Muscle layer of duodenum (tissue), 2 donors: Measurements from ENCODE around the gene BDH1.
"Not testable (repeated sequence)": the region's sequence is repeated elsewhere in the genome, so short reads cannot be mapped to it uniquely, and the experiment has no call there.

Experiments used
- H3K27ac ChIP-seq: one replicate; pipeline ENCODE4 v1.7.0; 2013; ENCODE audit warnings: mild to moderate bottlenecking, low read length
- H3K27me3 ChIP-seq: one replicate; pipeline ENCODE4 v1.7.0; 2013; ENCODE audit warnings: low read depth, mild to moderate bottlenecking, control low read depth, low read length
- H3K36me3 ChIP-seq, 2 donors: one replicate each; pipeline ENCODE4 v1.7.0; 2013; ENCODE audit warnings: low read length in 2 of 2, control low read depth in 1 of 2, mild to moderate bottlenecking in 1 of 2; ENCODE audit not compliant: insufficient read depth in 2 of 2, control insufficient read depth in 1 of 2
- H3K4me1 ChIP-seq, 2 donors: one replicate each; pipeline ENCODE4 v1.7.0; 2013; ENCODE audit warnings: low read length in 2 of 2, mild to moderate bottlenecking in 2 of 2, control low read depth in 1 of 2, moderate library complexity in 1 of 2; ENCODE audit not compliant: insufficient read depth in 2 of 2, control insufficient read depth in 1 of 2
- H3K4me3 ChIP-seq, 2 donors: one replicate each; pipeline ENCODE4 v1.7.0; 2013; ENCODE audit warnings: low read length in 2 of 2, low read depth in 1 of 2, mild to moderate bottlenecking in 1 of 2
- H3K9me3 ChIP-seq, 2 donors: one replicate each; pipeline ENCODE4 v1.7.0; 2013; ENCODE audit warnings: low read length in 2 of 2, control low read depth in 1 of 2, mild to moderate bottlenecking in 1 of 2; ENCODE audit not compliant: control insufficient read depth in 1 of 2
- donor health status: healthy.

BDH1 gene, protein sequence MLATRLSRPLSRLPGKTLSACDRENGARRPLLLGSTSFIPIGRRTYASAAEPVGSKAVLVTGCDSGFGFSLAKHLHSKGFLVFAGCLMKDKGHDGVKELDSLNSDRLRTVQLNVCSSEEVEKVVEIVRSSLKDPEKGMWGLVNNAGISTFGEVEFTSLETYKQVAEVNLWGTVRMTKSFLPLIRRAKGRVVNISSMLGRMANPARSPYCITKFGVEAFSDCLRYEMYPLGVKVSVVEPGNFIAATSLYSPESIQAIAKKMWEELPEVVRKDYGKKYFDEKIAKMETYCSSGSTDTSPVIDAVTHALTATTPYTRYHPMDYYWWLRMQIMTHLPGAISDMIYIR

DNA sequence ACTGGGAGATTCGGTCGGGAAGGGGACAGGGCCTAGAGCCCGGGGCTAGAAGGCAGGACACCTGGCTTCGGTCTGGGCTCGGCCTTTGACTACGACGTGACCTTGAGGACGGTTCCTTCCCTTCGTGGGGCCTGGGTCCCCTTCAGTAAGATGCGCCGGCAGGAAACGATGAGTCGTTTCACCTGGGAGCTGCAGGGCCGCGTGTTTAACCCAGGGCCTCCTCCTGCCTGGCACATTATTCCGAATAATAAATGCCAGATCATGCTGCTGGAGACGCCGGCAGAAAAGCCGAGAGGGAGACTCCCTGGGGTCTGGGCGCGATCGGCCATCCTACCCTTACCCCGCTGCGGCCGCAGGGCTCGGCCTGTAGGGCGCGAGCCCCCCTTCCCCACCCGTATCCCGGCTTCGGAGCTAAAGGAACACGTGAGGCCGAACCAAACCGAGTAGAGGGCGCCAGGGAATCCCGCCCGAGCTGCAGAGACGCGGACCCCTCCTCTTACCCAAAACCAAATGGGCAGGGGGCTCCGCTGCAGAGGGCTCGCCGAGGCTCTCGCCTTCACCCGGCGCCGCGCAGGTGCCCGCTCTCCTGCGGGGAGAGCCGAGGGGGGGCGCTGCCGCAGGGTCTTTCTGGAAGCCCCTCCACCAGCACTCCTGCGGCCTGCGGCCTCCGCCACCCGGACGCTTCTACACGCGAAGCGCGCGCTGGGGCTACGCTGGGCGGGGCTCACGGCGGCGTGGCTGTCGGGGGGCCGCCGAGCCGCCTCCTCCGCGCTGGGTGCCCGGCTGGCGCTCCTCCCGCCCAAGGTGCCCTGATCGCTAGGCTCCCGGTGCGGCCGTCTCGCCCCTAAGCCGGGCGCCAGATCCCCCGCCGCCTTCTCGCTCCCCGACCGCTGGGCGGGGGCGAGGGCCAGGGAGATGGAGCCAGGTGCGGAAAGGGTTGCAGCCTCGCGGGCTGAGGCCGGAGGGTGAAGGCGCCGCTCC lies at the start of gene BDH1:
TSS of gene BDH1 (minus strand) at position 688 of the 981 bp plus-strand sequence. CDS start 9,525 bp downstream, outside the sequence.
- peaks cover 5 to 14% of the 10 kb centered on the region in 2 donors for H3K4me1 ChIP-seq
- H3K27ac ChIP-seq = peak within 1 kb of the TSS; percentile 87
- no peaks in the 10 kb centered on the region for H3K9me3 ChIP-seq
- no peaks in the 10 kb centered on the region for H3K36me3 ChIP-seq
- H3K27me3 ChIP-seq = no peaks in the 10 kb centered on the region
- peak within 1 kb of the TSS; percentile 84 to 88 for H3K4me3 ChIP-seq

DNA sequence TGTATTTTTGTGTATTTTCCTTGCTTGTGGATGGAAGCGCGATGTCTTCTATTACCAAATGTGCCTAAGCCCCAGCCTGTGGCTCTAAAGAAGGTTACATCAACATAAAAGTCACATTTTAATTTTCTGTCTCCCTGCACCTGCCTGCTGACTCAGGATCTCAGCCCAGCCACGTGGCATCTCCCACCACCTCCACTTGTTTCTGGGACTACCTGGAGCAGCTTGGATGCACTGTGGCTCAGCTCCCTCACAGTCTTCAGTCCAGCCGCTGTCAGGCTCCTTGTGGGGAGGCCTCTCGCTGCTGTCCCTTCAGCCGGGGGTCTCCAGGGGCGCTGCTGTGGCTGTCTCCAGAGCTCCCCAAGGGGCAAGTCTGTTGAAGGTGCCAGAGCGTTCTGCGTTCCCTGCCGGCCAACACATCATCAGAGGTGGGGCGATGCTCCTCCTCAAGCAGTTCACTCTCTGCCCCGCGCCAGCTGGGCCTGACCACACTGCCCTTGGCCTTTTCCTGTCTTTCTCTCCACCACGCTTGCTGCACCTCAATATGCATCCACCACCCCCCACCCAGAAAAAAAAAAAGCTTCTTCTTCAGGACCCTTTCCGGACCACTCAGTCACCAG lies 47.7 kb upstream of the BDH1 start:
- H3K27ac ChIP-seq = no peak overlapping the region
- no peaks in the 10 kb centered on the region for H3K27me3 ChIP-seq
- no peak overlapping the region for H3K4me3 ChIP-seq
- peaks cover 3 to 9% of the 10 kb centered on the region in 2 donors for H3K4me1 ChIP-seq
- no peaks in the 10 kb centered on the region for H3K9me3 ChIP-seq
- H3K36me3 ChIP-seq = peaks cover 21% of the 10 kb centered on the region in 2 donors

DNA sequence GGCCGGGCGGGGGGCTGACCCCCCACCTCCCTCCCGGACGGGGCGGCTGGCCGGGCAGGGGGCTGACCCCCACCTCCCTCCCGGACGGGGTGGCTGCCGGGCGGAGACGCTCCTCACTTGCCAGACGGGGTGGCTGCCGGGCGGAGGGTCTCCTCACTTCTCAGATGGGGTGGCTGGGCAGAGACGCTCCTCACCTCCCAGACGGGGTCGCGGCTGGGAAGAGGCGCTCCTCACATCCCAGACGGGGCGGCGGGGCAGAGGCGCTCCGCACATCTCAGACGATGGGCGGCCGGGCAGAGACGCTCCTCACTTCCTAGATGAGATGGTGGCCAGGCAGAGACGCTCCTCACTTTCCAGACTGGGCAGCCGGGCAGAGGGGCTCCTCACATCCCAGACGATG lies 46.6 kb upstream of the BDH1 start:
- peaks cover 10% of the 10 kb centered on the region in 2 donors for H3K36me3 ChIP-seq
- H3K4me3 ChIP-seq, H3K9me3 ChIP-seq, H3K27ac ChIP-seq, H3K27me3 ChIP-seq, H3K4me1 ChIP-seq: not testable (repeated sequence)

DNA sequence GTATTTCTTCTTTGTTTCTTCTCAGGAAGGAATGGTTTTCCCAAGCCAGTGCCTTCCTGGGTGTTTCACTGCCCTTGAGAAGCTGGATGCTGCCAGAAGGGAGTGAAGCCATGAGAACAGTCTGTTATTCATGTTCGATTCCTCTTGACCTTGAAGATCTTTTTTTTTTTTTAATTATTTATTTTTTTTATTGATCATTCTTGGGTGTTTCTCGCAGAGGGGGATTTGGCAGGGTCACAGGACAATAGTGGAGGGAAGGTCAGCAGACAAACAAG lies 45.7 kb upstream of the BDH1 start:
- not testable (repeated sequence) for H3K4me3 ChIP-seq, H3K27ac ChIP-seq, H3K27me3 ChIP-seq

DNA sequence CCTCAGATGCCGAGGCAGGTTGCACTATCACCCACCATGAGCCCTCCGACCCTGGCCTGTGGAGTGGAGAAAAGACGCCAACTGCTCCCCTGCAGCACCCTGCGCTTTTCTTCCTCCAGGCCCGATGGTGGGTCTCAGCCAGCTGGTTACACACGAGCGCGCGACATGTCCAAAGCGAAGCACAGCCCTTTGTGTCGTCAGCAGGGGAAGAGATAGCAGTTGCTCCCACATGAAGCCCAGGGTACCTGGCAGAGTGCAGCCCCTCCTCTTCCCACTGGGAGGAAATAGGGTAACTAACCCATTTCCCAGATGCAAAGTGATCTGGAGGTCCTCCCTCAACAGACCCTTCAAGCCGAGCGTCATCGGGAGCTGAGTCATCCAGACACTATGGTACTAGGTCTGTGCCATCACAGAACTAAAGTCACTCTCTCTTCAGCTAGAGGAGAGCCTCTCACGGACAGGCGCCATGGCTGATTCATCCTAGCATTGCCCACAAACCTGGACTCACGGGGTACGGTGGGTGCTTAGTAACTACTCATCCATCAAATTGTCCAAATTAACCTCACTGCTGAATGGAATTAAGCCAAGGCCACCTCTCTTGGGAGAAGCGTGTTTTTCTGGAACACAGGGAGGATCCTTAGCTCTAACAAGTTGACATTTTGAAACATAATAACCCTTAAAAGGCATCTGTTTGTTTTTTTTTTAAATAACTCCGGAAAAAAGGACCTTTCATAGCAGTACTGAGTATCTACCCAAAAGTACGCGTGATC lies 45.2 kb upstream of the BDH1 start:
- H3K27ac ChIP-seq = no peak overlapping the region

More for the DNA sequence above, 45.7 kb upstream of the BDH1 start:
- H3K9me3 ChIP-seq, H3K36me3 ChIP-seq, H3K4me1 ChIP-seq: not testable (repeated sequence)

DNA sequence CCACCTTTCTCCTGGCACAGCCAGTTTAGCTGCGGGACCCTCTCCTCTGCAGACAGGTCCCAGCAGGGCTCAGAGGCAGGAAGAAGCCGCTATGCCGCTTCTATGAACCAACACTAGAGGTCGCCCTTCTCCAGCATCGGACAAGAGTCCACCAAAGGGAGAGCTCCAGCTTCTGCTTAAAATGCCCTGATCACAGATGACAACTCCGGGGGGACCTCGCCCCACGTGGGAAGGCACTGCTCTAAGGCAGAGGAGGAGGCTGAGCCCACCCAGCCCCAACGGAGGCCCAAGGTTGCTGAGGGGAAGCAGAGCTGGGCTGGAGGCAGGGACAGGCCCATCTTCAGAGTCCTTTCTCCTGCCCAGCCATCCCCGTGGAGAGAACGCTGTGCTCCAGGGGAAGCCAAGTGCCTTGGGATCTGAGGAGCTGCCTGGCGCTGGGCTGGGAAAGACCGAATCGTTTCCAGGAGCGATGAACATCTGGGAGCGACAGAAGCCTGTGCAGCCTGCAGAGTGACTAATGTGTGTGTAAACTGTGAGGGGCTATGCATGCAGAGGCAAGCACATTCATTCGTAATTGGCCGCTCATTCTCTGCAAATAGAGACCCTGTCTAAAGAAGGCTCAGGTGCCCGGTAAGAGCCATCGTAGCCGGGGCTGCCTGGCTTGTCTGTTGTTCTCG lies 43.5 kb upstream of the BDH1 start:
- H3K27me3 ChIP-seq = no peaks in the 10 kb centered on the region
- H3K4me1 ChIP-seq = peaks cover 3 to 9% of the 10 kb centered on the region in 2 donors
- H3K4me3 ChIP-seq = peak overlapping the region; percentile 22 to 33
- H3K27ac ChIP-seq = no peak overlapping the region
- H3K9me3 ChIP-seq = no peaks in the 10 kb centered on the region
- no peaks in the 10 kb centered on the region for H3K36me3 ChIP-seq

More for the DNA sequence above, 45.2 kb upstream of the BDH1 start:
- no peaks in the 10 kb centered on the region for H3K9me3 ChIP-seq
- no peak overlapping the region for H3K4me3 ChIP-seq
- H3K27me3 ChIP-seq = no peaks in the 10 kb centered on the region
- H3K4me1 ChIP-seq = peaks cover 3 to 9% of the 10 kb centered on the region in 2 donors
- H3K36me3 ChIP-seq = no peaks in the 10 kb centered on the region

DNA sequence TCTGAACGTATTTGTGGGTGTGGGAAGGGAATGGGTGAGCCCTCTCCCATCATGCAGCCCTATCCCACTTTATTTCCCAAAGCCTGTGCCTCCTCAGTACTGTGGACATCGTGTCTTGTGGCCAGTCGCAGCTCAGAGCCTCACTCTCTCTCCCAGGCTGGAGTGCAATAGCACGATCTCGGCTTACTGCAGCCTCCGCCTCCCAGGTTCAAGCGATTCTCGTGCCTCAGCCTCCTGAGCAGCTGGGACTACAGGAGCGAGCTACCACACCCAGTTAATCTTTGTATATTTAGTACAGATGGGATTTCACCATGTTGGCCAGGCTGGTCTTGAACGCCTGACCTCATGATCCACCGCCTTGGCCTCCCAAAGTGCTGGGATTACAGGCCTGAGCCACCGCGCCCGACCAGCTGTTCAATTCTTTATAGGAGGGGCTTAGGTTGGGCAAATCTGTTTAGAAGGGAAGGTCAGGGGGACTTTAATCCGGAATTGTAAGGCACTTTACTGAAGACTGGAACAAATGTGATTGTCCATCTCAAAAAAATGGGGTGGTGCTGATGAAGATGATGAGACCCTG lies 42.7 kb upstream of the BDH1 start:
- no peak overlapping the region for H3K27ac ChIP-seq
- no peaks in the 10 kb centered on the region for H3K27me3 ChIP-seq
- H3K4me3 ChIP-seq = no peak overlapping the region
- H3K4me1 ChIP-seq = peaks cover 3 to 9% of the 10 kb centered on the region in 2 donors
- H3K36me3 ChIP-seq = no peaks in the 10 kb centered on the region
- H3K9me3 ChIP-seq = no peaks in the 10 kb centered on the region

DNA sequence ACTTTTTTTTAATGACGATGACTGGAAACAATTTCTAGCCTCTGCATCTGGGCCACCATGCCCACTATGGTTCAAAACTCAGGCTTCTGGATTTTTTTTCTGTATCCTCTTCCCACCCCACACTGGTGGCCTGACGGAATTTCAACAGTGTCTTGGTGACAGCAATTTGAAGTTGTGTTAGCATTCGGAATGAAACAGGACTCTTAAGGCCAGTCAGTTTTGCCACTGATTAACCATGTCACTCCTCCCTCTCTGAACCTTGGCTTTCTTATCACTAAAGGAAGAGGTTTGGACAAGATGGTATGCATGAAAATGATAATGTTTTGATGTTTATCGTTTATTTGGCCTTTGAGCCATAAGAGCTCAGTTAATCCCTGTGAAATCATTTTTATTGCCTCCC lies 41.6 kb upstream of the BDH1 start:
- Histone ChIP-seq H3K4me3 (no peak overlapping the region), H3K36me3 (no peaks in the 10 kb centered on the region), H3K4me1 (peaks cover 3 to 9% of the 10 kb centered on the region in 2 donors), H3K27me3 (no peaks in the 10 kb centered on the region), H3K9me3 (no peaks in the 10 kb centered on the region), H3K27ac (no peak overlapping the region)

DNA sequence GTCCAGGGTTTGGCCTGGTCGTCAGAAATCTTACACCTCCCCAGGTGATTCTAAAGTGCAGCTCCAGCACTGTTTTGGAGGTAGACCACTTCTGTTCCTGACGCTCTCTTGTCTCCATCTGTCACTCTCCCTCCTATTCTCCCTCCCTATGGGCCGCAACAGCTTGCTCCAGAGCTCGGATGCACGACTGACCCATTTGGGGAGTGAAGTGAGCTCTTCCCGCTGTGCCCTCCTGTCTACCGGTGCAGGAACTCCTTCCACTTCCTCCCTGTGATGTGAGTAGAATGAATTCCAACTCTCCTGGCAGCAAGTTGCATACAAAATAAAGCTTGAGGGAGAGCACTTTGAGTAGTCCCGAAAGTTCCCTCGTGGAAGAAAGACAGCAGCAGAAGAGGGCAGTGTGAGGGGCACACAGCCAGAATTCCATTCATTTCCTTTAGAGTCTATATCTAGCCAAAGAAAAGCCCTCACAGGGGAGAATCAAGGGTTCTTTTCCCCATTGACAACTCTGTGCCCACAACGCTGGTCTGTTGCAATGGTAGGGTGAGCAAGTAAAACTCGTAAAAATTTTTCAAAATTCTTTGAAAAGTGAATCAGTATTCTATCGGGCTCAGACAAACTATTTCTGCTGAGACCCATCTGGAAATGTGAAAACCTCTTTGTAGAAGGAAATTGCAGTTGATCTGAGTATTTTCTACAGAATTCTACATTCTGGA lies 39.9 kb upstream of the BDH1 start:
- H3K27me3 ChIP-seq = no peaks in the 10 kb centered on the region
- H3K36me3 ChIP-seq = no peaks in the 10 kb centered on the region
- no peaks in the 10 kb centered on the region for H3K9me3 ChIP-seq
- peaks cover 3 to 9% of the 10 kb centered on the region in 2 donors for H3K4me1 ChIP-seq
- H3K4me3 ChIP-seq = no peak overlapping the region
- no peak overlapping the region for H3K27ac ChIP-seq

DNA sequence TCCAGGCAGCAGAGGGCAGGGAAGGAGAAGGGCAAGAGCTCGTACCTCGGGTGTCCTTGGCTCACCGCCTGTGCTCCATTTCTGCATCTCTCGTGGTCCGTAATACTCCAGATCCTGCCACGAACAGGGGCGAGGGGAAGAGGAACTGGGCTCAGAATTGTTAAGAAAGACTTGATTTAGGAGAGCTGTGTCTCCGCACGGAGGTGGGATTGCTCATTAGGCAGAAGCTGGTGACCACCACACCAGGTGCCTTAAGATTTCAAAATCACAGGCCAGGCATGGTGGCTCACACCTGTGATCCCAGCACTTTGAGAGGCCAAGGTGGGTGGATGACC lies 37.2 kb upstream of the BDH1 start:
- no peaks in the 10 kb centered on the region for H3K27me3 ChIP-seq
- H3K4me3 ChIP-seq = no peak overlapping the region
- no peaks in the 10 kb centered on the region for H3K9me3 ChIP-seq
- H3K36me3 ChIP-seq = no peaks in the 10 kb centered on the region
- no peak overlapping the region for H3K27ac ChIP-seq
- H3K4me1 ChIP-seq = no peaks in the 10 kb centered on the region
